ENCODE results near the gene SLF1. TPM values are rescaled to one million over a fixed set of nuclear protein-coding genes. Genes with fewer than 3 reads are reported as not detected.

SLF1 gene
- total and polyA plus RNA-seq, 2 of the 8 experiments (the other 6 are each of a cell fraction or from before 2014, with no cell fraction given) = 4.8 to 15.7 TPM

GRCh38 chr5:94623877-94624276 is 5.4 kb downstream of the SLF1 start:
- WGBS, 2 experiments (ENCODE audit: extremely low coverage in 1 of 2, insufficient coverage in 1 of 2, insufficient read length in 1 of 2, insufficient replicate concordance in 2 of 2, low coverage in 1 of 2, low lambda C conversion rate in 2 of 2, missing lambda C conversion rate in 1 of 2) = 85% methylated on average over 2 of the region's 2 CpGs; no CpG with 5 or more reads in 1 of the 2 experiments
- Histone ChIP-seq H2AFZ (ENCODE audit: low read length) (no peak overlapping the region), H3K23me2 (ENCODE audit: low read depth, low read length) (no peaks in the 10 kb centered on the region), H2BK5ac (ENCODE audit: low read depth, low read length) (no peak overlapping the region), H4K8ac (ENCODE audit: extremely low read depth, insufficient read depth, low read length) (no peak overlapping the region), H4K91ac (replicated peaks; ENCODE audit: insufficient read length, low read length) (no peak overlapping the region), H4K20me1 (replicated peaks in 1 of 2; ENCODE audit: control insufficient read depth in 1 of 2, insufficient read depth in 2 of 2, low read length in 2 of 2) (peaks cover 0 to 7% of the 10 kb centered on the region in 2 experiments), H2BK20ac (ENCODE audit: low read length) (no peak overlapping the region), H3K4ac (replicated peaks; ENCODE audit: insufficient read length, low read depth, low read length) (no peak overlapping the region), H2BK12ac (ENCODE audit: low read depth, low read length) (no peak overlapping the region), H2BK15ac (ENCODE audit: low read length) (no peak overlapping the region), H3K36me3 (ENCODE audit: control insufficient read depth in 2 of 4, insufficient read depth in 4 of 4, low read length in 3 of 4) (no peaks in the 10 kb centered on the region; a peak in 1 of 8 replicates), H3K14ac (ENCODE audit: insufficient read length) (no peak overlapping the region), H3K4me3 (ENCODE audit: extremely low read depth in 1 of 4, insufficient read depth in 2 of 4, low read depth in 3 of 4, low read length in 4 of 4) (no peak overlapping the region), H3K56ac (replicated peaks; ENCODE audit: insufficient read length, low read depth, low read length) (no peak overlapping the region), H3K27me3 (replicated peaks in 1 of 4; ENCODE audit: control insufficient read depth in 3 of 4, extremely low read depth in 1 of 4, insufficient read depth in 3 of 4, low read length in 3 of 4) (no peaks in the 10 kb centered on the region), H3K4me1 (replicated peaks in 1 of 4; ENCODE audit: control insufficient read depth in 3 of 4, insufficient read depth in 4 of 4, low read length in 3 of 4) (peaks cover 0 to 3% (median 1%) of the 10 kb centered on the region in 4 experiments; a peak in 2 of 7 replicates), H3K79me1 (ENCODE audit: low read depth, low read length) (no peaks in the 10 kb centered on the region; the same call in 1 of the 2 replicates), H4K5ac (ENCODE audit: insufficient read length, low read depth, low read length) (no peak overlapping the region), H3K23ac (ENCODE audit: insufficient read length) (no peak overlapping the region), H2AK5ac (ENCODE audit: low read depth, low read length) (no peak overlapping the region), H3K18ac (ENCODE audit: extremely low read depth, low read length) (no peak overlapping the region), H3K79me2 (ENCODE audit: control insufficient read depth in 1 of 2, insufficient read depth in 2 of 2, low read length in 2 of 2) (peaks cover 0 to 65% of the 10 kb centered on the region in 2 experiments; a peak in 2 of 4 replicates), H3K9me3 (ENCODE audit: insufficient read depth in 2 of 2, low read depth in 1 of 2, low read length in 1 of 2) (no peaks in the 10 kb centered on the region), H3K27ac (ENCODE audit: low read depth, low read length) (no peak overlapping the region), H3K4me2 (ENCODE audit: insufficient read depth in 1 of 2, low read depth in 2 of 2, low read length in 2 of 2) (no peak overlapping the region), H3K9ac (replicated peaks in 1 of 4; ENCODE audit: extremely low read depth in 1 of 4, low read depth in 3 of 4, low read length in 3 of 4) (no peak overlapping the region), H2BK120ac (replicated peaks; ENCODE audit: low read depth, low read length) (no peak overlapping the region)
- TF ChIP-seq SP2 (IDR thresholded peaks at IDR 0.05; ENCODE audit: low read length) (no peak), FOSL1 (IDR thresholded peaks at IDR 0.05; ENCODE audit: insufficient read depth, low read depth, low read length) (no peak), POLR2A (IDR thresholded peaks at IDR 0.05; ENCODE audit: control extremely low read depth in 1 of 2, low read depth in 2 of 2, low read length in 2 of 2) (no peak), BCL11A (IDR thresholded peaks at IDR 0.05; ENCODE audit: low read depth in 2 of 2, low read length in 2 of 2) (no peak), TAF1 (IDR thresholded peaks at IDR 0.05; ENCODE audit: low read depth, low read length) (no peak), SIX5 (IDR thresholded peaks at IDR 0.05; ENCODE audit: low read depth, low read length) (no peak), ASH2L (IDR thresholded peaks at IDR 0.05; ENCODE audit: low read length) (no peak), SIRT6 (IDR thresholded peaks at IDR 0.05; ENCODE audit: low read length) (no peak), EP300 (IDR thresholded peaks at IDR 0.05; ENCODE audit: borderline replicate concordance in 1 of 2, low read depth in 2 of 2, low read length in 2 of 2) (no peak), TBP (IDR thresholded peaks at IDR 0.05; ENCODE audit: low read depth, low read length) (no peak), POU5F1 (IDR thresholded peaks at IDR 0.05; ENCODE audit: low read depth, low read length) (no peak), GABPA (IDR thresholded peaks at IDR 0.05; ENCODE audit: borderline replicate concordance, insufficient read depth, low read length) (no peak), RXRA (IDR thresholded peaks at IDR 0.05; ENCODE audit: insufficient read depth, low read depth, low read length) (no peak), POLR2AphosphoS5 (IDR thresholded peaks at IDR 0.05; ENCODE audit: low read depth, low read length) (no peak)
- ChIA-PET POLR2A (ENCODE audit: partially characterized antibody) (no interaction called here), CTCF (ENCODE audit: partially characterized antibody) (no interaction called here)
- no peak for FAIRE-seq
- DNase-seq (ENCODE audit: low read depth in 1 of 2, low spot score in 2 of 2) = no peak
